Right cardiac atrium (tissue), 5 donors: Measurements from ENCODE around the gene CA7. TPM values are rescaled to one million over a fixed set of nuclear protein-coding genes. Genes with fewer than 3 reads are reported as not detected.

Experiments used
- ATAC-seq, 2 donors: fragments of 200-7000 bp; cut with Tn5 transposase; one replicate each; pipeline versions ENCODE4 v1.8.0 to v1.9.1; 2020; ENCODE audit warnings: moderate library complexity in 2 of 2, mild to moderate bottlenecking in 1 of 2
- DNase-seq, 3 donors: peaks; one replicate each; pipeline ENCODE4 v3.0.0-alpha.2; 2020
- H3K27ac ChIP-seq: one replicate; pipeline ENCODE4 v1.5.1; 2013; ENCODE audit warnings: mild to moderate bottlenecking, low read length, control low read depth, moderate library complexity
- H3K27me3 ChIP-seq: one replicate; pipeline ENCODE4 v1.6.1; 2013; ENCODE audit not compliant: control insufficient read depth, insufficient read depth
- H3K4me1 ChIP-seq: one replicate; pipeline ENCODE4 v1.6.1; 2013; ENCODE audit warnings: low read length; ENCODE audit not compliant: control insufficient read depth, insufficient read depth
- H3K4me3 ChIP-seq: one replicate; pipeline ENCODE4 v1.5.1; 2013; ENCODE audit warnings: low read length, control low read depth
- H3K9me3 ChIP-seq: one replicate; pipeline ENCODE4 v1.6.1; 2013; ENCODE audit warnings: low read length; ENCODE audit not compliant: control insufficient read depth
- whole genome bisulfite sequencing: extraction: QIAGEN DNeasy Blood & Tissue Kit; methylation state at CpG from one replicate; pipeline ENCODE4 v1.1.7; 2013; 5-methylcytosine and 5-hydroxymethylcytosine counted together
- intact Hi-C, 4 donors: fragments of 100-400 bp; cut with DNase I; formaldehyde crosslinking; loops; one replicate each; pipeline versions ENCODE4 v1.11.0 to v1.14.0; 2022 to 2023
- polyA plus RNA-seq: library from polyadenylated mRNA; stranded (reverse); fragments of 200-250 nt; gene quantifications from one replicate; pipeline ENCODE4 v1.2.3, GENCODE V29; 2013
- total RNA-seq, 4 donors: library from RNA; stranded (reverse); fragmentation: NEBNext Ultra II Directional; extraction: Animal tissue kit (Norgen Biotek cat#: 25700); gene quantifications; one replicate each; pipeline ENCODE4 v1.2.1, GENCODE V29; 2021
- donor health status: healthy with polysubstance abuse.
- donor health status: DM: no; HTN: yes; CAD: no.
- donor health status: DM: no; HTN: no; CAD: no.
- donor health status: DM: no; HTN: yes; CAD: no; lungs with severe emphysema.
- donor health status: DM: yes; HTN: yes; CAD: no.

The CA7 gene
- total and polyA plus RNA-seq, 5 donors = not detected

DNA sequence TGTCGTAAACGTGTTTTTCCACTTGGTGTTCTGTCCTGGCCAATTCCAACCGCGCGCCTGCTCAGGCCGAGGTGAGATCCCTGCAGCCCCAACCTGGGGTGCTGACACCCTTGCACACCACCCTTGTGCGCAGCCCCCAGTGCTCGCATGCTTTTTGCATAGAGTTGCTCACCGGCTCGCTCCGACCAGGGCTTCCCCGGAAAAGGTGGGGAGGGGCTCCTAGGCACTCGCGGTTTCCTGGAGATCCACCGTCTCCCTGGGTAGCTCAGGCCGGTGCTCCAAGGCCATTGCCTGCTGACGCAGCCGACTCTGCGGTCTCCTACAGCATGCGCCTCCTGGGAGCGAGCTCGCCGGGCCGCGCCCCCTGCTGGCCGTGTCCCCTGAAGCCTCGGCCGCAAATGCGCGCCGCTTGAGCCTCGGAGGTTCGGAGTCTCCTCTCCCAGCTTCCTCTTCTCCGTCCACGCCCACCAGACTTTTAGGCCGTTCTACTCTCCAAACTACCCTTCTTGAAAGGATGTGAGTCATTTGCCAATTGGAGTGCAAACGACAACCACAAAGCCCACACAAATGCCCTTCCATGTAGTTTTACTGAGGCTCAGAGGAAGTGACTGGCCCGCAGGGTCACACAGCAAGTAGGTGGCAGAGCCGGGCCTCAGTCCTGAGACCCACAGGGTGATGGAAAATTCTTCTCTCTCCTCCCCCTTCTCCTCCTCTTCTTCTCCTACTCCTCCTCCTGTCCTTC is 28.9 kb downstream of the CA7 start:
- DNase-seq = peak; percentile 93 to 96 (median 96)
- ATAC-seq = peak; percentile 95 to 96
- intact Hi-C loops = loop anchor here in 2 of 4 donors (2.0 kb wide), 2 partner anchors 42 to 146 kb away; partner anchors contain the start of gene NAE1 (in 1 of the 2)
- Histone ChIP-seq H3K4me3 (peak overlapping the region; percentile 1), H3K9me3 (no peaks in the 10 kb centered on the region), H3K27me3 (no peaks in the 10 kb centered on the region), H3K27ac (peak overlapping the region; percentile 4), H3K4me1 (no peaks in the 10 kb centered on the region)
- WGBS = 3% methylated on average over 39 of the region's 39 CpGs

- DNase-seq (peak in 1 of 3 donors; percentile 15), ATAC-seq (no peak)
- Histone ChIP-seq H3K4me3 (no peak overlapping the region), H3K9me3 (no peaks in the 10 kb centered on the region), H3K27me3 (no peaks in the 10 kb centered on the region), H3K27ac (no peak overlapping the region), H3K4me1 (no peaks in the 10 kb centered on the region)
- intact Hi-C loops = loop anchor here in 2 of 4 donors (2.0 kb wide), 2 partner anchors 43 to 147 kb away; partner anchors contain the start of gene NAE1 (in 1 of the 2)
These were observed 29.5 kb downstream of the CA7 start for GRCh38 chr16:66873685-66874055.

DNA sequence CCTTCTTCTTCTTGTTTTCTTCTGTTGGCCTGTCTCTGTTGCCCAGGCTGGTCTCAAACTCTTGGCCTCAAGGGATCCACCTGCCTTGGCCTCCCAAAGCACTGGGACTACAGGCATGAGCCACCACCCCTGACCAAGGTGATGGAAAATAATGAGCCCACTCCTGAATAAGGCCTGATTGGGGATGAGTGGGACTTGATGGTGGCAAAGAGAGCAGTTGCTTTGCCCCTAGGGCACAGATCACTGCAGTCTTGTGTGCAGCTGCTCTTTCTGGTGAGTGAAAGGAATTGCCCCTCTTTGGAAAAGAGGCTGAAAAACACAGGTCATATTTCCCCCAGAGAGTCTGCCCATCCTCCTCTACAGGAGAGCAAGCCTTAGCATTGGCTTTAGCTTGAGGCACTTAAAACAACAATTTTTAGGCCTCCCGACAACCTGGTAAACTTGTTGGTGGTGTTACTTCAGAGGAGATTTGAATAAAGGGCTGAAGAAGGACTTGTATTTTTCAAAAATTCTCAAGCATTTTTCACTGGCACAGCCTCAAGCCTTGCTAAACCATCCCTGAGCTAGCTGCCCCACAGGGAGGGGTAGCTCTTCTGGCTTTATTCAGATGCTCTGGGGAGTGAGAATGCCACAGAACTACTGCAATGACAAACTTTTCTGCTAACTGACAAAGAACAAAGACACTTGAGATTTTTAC is 30.0 kb downstream of the CA7 start:
- intact Hi-C loops = no loop called here
- Histone ChIP-seq H3K9me3 (no peaks in the 10 kb centered on the region), H3K27me3 (no peaks in the 10 kb centered on the region), H3K4me1 (no peaks in the 10 kb centered on the region), H3K27ac (no peak overlapping the region), H3K4me3 (no peak overlapping the region)
- no peak for ATAC-seq
- 75% methylated on average over 1 of the region's 1 CpG for WGBS
- DNase-seq = peak in 1 of 3 donors; percentile 33

- Histone ChIP-seq H3K9me3 (no peaks in the 10 kb centered on the region), H3K4me1 (no peaks in the 10 kb centered on the region), H3K27me3 (no peaks in the 10 kb centered on the region), H3K27ac (no peak overlapping the region), H3K4me3 (no peak overlapping the region)
- DNase-seq (peak in 1 of 3 donors; percentile 4), ATAC-seq (no peak)
- 67% methylated on average over 5 of the region's 5 CpGs for WGBS
- intact Hi-C loops = no loop called here
These were observed 33.9 kb downstream of the CA7 start for GRCh38 chr16:66878067-66878466.

GRCh38 chr16:66880288-66881013 is 36.2 kb downstream of the CA7 start, which contains the start of gene PDP2:
Gene PDP2 (plus strand): TSS chr16:66880515. CDS start chr16:66884285, 3,770 bp downstream.
- H3K27ac ChIP-seq = peak within 1 kb of the TSS; percentile 6
- ATAC-seq (peak; percentile 98 to 99), DNase-seq (peak; percentile 95 to 98 (median 97))
- under 1% methylated on average over 58 of the region's 58 CpGs for WGBS
- no peaks in the 10 kb centered on the region for H3K27me3 ChIP-seq
- intact Hi-C loops = no loop called here
- no peaks in the 10 kb centered on the region for H3K4me1 ChIP-seq
- peak within 1 kb of the TSS; percentile 67 for H3K4me3 ChIP-seq
- no peaks in the 10 kb centered on the region for H3K9me3 ChIP-seq

- DNase-seq (peak in 1 of 3 donors; percentile 63), ATAC-seq (peak; percentile 1 to 22)
- 3% methylated on average over 23 of the region's 23 CpGs for WGBS
- Histone ChIP-seq H3K4me1 (no peaks in the 10 kb centered on the region), H3K27ac (no peak overlapping the region), H3K27me3 (no peaks in the 10 kb centered on the region), H3K9me3 (no peaks in the 10 kb centered on the region), H3K4me3 (peak overlapping the region; percentile 67)
- intact Hi-C loops = no loop called here
These were observed 36.8 kb downstream of the CA7 start for GRCh38 chr16:66881014-66881417.

DNA sequence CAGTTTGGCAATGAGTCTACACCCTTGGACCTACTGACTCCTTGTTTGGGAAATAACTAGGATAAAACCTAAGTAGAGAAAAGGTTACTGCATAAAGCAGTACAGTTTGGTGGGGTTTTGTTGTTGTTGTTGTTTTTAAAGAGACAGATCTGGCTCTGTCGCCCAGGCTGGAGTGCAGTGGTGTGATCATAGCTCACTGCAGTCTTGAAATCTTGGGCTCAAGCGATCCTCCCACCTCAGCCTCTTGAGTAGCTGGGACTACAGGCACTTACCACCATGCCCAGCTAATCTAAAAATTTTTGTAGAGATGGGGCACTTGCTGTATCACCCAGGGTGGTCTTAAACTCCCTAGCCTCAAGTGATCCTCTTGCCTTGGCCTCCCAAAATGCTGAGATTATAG is 37.3 kb downstream of the CA7 start:
- DNase-seq = peak in 1 of 3 donors; percentile 9
- Histone ChIP-seq H3K9me3 (no peaks in the 10 kb centered on the region), H3K4me3 (no peak overlapping the region), H3K27me3 (no peaks in the 10 kb centered on the region), H3K4me1 (no peaks in the 10 kb centered on the region), H3K27ac (no peak overlapping the region)
- WGBS = 74% methylated on average over 2 of the region's 2 CpGs
- intact Hi-C loops = no loop called here
- no peak for ATAC-seq

GRCh38 chr16:66881964-66882508 is 37.8 kb downstream of the CA7 start:
- no peaks in the 10 kb centered on the region for H3K9me3 ChIP-seq
- ATAC-seq (no peak), DNase-seq (no peak)
- no peak overlapping the region for H3K4me3 ChIP-seq
- no peaks in the 10 kb centered on the region for H3K4me1 ChIP-seq
- no peak overlapping the region for H3K27ac ChIP-seq
- H3K27me3 ChIP-seq = no peaks in the 10 kb centered on the region
- intact Hi-C loops = no loop called here
- WGBS = 92% methylated on average over 8 of the region's 8 CpGs

DNA sequence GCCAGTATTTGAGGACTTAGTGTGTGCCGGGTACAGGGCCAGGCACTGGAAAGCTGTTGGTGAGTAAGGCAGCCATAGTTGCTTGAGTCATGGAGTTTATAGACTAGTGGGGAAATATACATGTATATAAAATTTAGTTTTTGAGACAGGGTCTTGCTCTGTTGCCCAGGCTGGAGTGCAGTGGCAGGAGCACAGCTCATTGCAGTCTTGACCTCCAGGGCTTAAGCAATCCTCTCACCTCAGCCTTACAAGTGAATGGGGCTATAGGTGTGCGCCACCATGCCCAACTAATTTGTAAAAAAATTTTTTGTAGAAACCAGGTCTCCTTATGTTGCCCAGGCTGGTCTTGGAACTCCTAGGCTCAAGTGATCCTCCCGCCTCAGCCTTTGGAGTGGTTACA is 38.5 kb downstream of the CA7 start:
- no peak for DNase-seq
- no peak overlapping the region for H3K4me3 ChIP-seq
- 97% methylated on average over 3 of the region's 3 CpGs for WGBS
- ATAC-seq = no peak
- H3K27me3 ChIP-seq = no peaks in the 10 kb centered on the region
- H3K4me1 ChIP-seq = no peaks in the 10 kb centered on the region
- H3K9me3 ChIP-seq = no peaks in the 10 kb centered on the region
- intact Hi-C loops = no loop called here
- H3K27ac ChIP-seq = no peak overlapping the region

DNA sequence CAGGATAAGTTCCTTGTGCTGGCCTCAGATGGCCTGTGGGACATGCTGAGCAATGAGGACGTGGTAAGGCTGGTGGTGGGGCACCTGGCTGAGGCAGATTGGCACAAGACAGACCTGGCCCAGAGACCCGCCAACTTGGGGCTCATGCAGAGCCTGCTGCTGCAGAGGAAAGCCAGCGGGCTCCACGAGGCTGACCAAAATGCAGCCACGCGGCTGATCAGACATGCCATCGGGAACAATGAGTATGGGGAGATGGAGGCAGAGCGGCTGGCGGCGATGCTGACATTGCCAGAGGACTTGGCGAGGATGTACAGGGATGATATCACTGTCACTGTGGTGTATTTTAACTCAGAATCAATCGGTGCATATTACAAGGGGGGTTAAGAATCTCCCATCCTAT is 41.3 kb downstream of the CA7 start:
- no peaks in the 10 kb centered on the region for H3K27me3 ChIP-seq
- no peaks in the 10 kb centered on the region for H3K9me3 ChIP-seq
- DNase-seq (peak in 1 of 3 donors; percentile 49), ATAC-seq (no peak)
- no peak overlapping the region for H3K4me3 ChIP-seq
- 89% methylated on average over 12 of the region's 12 CpGs for WGBS
- intact Hi-C loops = no loop called here
- H3K4me1 ChIP-seq = no peaks in the 10 kb centered on the region
- H3K27ac ChIP-seq = no peak overlapping the region
